ENCODE results near the gene ANGPTL5. TPM values are rescaled to one million over a fixed set of nuclear protein-coding genes. Genes with fewer than 3 reads are reported as not detected.
A peak's percentile ranks its signal among the peaks of the same experiment; 100 is the strongest.

The ANGPTL5 gene
- total RNA-seq, 4 donors from 2014 or later: not detected

GRCh38 chr11:101867951-101868350 lies 48.4 kb downstream of the ANGPTL5 start:
- DNase-seq: no peak
- Histone ChIP-seq H3K36me3 (no peaks in the 10 kb centered on the region), H3K4me1 (peaks cover 0 to 11% (median 0%) of the 10 kb centered on the region in 4 donors), H3K9me3 (no peaks in the 10 kb centered on the region), H3K4me3 (no peak overlapping the region), H3K27me3 (no peaks in the 10 kb centered on the region), H3K27ac (peak overlapping the region in 2 of 4 donors; percentile 58 to 62)
- TF ChIP-seq CTCF (IDR thresholded peaks at IDR 0.05) (no peak), POLR2A (IDR thresholded peaks at IDR 0.05) (no peak)

- Histone ChIP-seq H3K4me3 (no peak overlapping the region), H3K4me1 (peaks cover 0 to 11% (median 0%) of the 10 kb centered on the region in 4 donors), H3K27ac (peak overlapping the region in 2 of 4 donors; percentile 58 to 67), H3K9me3 (no peaks in the 10 kb centered on the region), H3K36me3 (no peaks in the 10 kb centered on the region), H3K27me3 (no peaks in the 10 kb centered on the region)
- TF ChIP-seq POLR2A (IDR thresholded peaks at IDR 0.05): no peak
- peak in 1 of 6 experiments; percentile 13 for TF ChIP-seq CTCF (IDR thresholded peaks at IDR 0.05)
- DNase-seq: no peak
Measured at GRCh38 chr11:101866619-101867491, 49.5 kb downstream of the ANGPTL5 start.

- Histone ChIP-seq H3K27me3 (no peaks in the 10 kb centered on the region), H3K4me3 (no peak overlapping the region), H3K27ac (no peak overlapping the region), H3K4me1 (peaks cover 0 to 6% (median 0%) of the 10 kb centered on the region in 4 donors), H3K36me3 (no peaks in the 10 kb centered on the region), H3K9me3 (no peaks in the 10 kb centered on the region)
- no peak for TF ChIP-seq CTCF (IDR thresholded peaks at IDR 0.05)
- TF ChIP-seq POLR2A (IDR thresholded peaks at IDR 0.05): no peak
- no peak for DNase-seq
Measured at GRCh38 chr11:101864098-101864497, 52.2 kb downstream of the ANGPTL5 start.

- peaks cover 0 to 6% (median 0%) of the 10 kb centered on the region in 4 donors for H3K4me1 ChIP-seq
- DNase-seq: no peak
- H3K27ac ChIP-seq: no peak overlapping the region
- H3K36me3 ChIP-seq: no peaks in the 10 kb centered on the region
- no peaks in the 10 kb centered on the region for H3K9me3 ChIP-seq
- no peaks in the 10 kb centered on the region for H3K27me3 ChIP-seq
- TF ChIP-seq POLR2A (IDR thresholded peaks at IDR 0.05) (no peak), CTCF (IDR thresholded peaks at IDR 0.05) (no peak)
- H3K4me3 ChIP-seq: no peak overlapping the region
Measured at GRCh38 chr11:101863361-101863760, 53.0 kb downstream of the ANGPTL5 start.

GRCh38 chr11:101862391-101863233 lies 53.7 kb downstream of the ANGPTL5 start:
- H3K9me3 ChIP-seq: no peaks in the 10 kb centered on the region
- no peak overlapping the region for H3K4me3 ChIP-seq
- peak in 1 of 3 donors; percentile 49 for DNase-seq
- peaks cover 0 to 6% (median 0%) of the 10 kb centered on the region in 4 donors for H3K4me1 ChIP-seq
- TF ChIP-seq CTCF (IDR thresholded peaks at IDR 0.05) (peak in 3 of 6 experiments; percentile 42 to 61 (median 59)), POLR2A (IDR thresholded peaks at IDR 0.05) (no peak)
- H3K36me3 ChIP-seq: no peaks in the 10 kb centered on the region
- H3K27me3 ChIP-seq: no peaks in the 10 kb centered on the region
- no peak overlapping the region for H3K27ac ChIP-seq

Measured in Peyer's patch (tissue), 4 donors.